Mesothelial cell of epicardium (in vitro differentiated cells): ENCODE data around the gene LCN9. TPM values are rescaled to one million over a fixed set of nuclear protein-coding genes. Genes with fewer than 3 reads are reported as not detected.

Experiments used
- DNase-seq, 2 experiments: peaks; one replicate each; pipeline ENCODE4 v3.0.0; 2021; ENCODE audit warnings: low spot score in 2 of 2; ENCODE audit not compliant: unreplicated experiment in 2 of 2
- H3K27ac Mint-ChIP-seq: 2 replicates; pipeline ENCODE4 v1.8.0; 2021; ENCODE audit warnings: mixed read lengths
- H3K27me3 Mint-ChIP-seq: 2 replicates; pipeline ENCODE4 v1.8.0; 2021; ENCODE audit warnings: low read depth, mixed read lengths
- H3K36me3 Mint-ChIP-seq: 2 replicates; pipeline ENCODE4 v1.8.0; 2021; ENCODE audit warnings: mixed read lengths
- H3K4me1 Mint-ChIP-seq: 2 replicates; pipeline ENCODE4 v1.8.0; 2021; ENCODE audit warnings: mixed read lengths
- H3K4me3 Mint-ChIP-seq: 2 replicates; pipeline ENCODE4 v1.8.0; 2021; ENCODE audit warnings: mild to moderate bottlenecking, moderate library complexity, mixed read lengths
- H3K9me3 Mint-ChIP-seq: 2 replicates; pipeline ENCODE4 v1.8.0; 2021; ENCODE audit warnings: mixed read lengths
- CTCF ChIP-seq: fragments of 200-600 bp; sonication (generic); IDR thresholded peaks from one replicate; pipeline ENCODE4 v1.5.0; 2021; ENCODE audit warnings: antibody characterized with exemption; ENCODE audit not compliant: unreplicated experiment
- total RNA-seq: library from RNA; stranded (reverse); gene quantifications from 3 replicates; pipeline ENCODE4 v1.2.1, GENCODE V29; 2021

LCN9 gene
- total RNA-seq = 0.97 to 1.7 TPM (median 1.4 TPM) in 3 replicates

GRCh38 chr9:135662758-135663450, at the start of gene LCN9:
Gene LCN9, plus strand, starts transcription at chr9:135663309. Its CDS starts 13 bp downstream, at chr9:135663322.
- Mint-ChIP-seq H3K9me3 (peaks cover 3% of the 10 kb centered on the region), H3K27ac (peak within 1 kb of the TSS; percentile 91), H3K27me3 (peaks cover 4% of the 10 kb centered on the region), H3K36me3 (no peaks in the 10 kb centered on the region), H3K4me1 (peaks cover 27% of the 10 kb centered on the region), H3K4me3 (no peak within 1 kb of the TSS)
- DNase-seq = no peak
- TF ChIP-seq CTCF = no peak

- H3K27me3 Mint-ChIP-seq = peaks cover 7% of the 10 kb centered on the region
- H3K4me1 Mint-ChIP-seq = no peaks in the 10 kb centered on the region
- H3K4me3 Mint-ChIP-seq = no peak overlapping the region
- no peak for TF ChIP-seq CTCF
- H3K9me3 Mint-ChIP-seq = no peaks in the 10 kb centered on the region
- peak in 1 of 2 experiments; percentile 36 for DNase-seq
- no peak overlapping the region for H3K27ac Mint-ChIP-seq
- H3K36me3 Mint-ChIP-seq = no peaks in the 10 kb centered on the region
Measured at GRCh38 chr9:135613946-135614805, 48.9 kb upstream of the LCN9 start.

- peaks cover 6% of the 10 kb centered on the region for H3K27me3 Mint-ChIP-seq
- no peak overlapping the region for H3K4me3 Mint-ChIP-seq
- no peaks in the 10 kb centered on the region for H3K36me3 Mint-ChIP-seq
- no peak overlapping the region for H3K27ac Mint-ChIP-seq
- H3K9me3 Mint-ChIP-seq = no peaks in the 10 kb centered on the region
- no peak for TF ChIP-seq CTCF
- H3K4me1 Mint-ChIP-seq = no peaks in the 10 kb centered on the region
- peak in 1 of 2 experiments; percentile 37 for DNase-seq
Measured at GRCh38 chr9:135614821-135615665, 48.1 kb upstream of the LCN9 start.

- H3K4me3 Mint-ChIP-seq = no peak overlapping the region
- no peaks in the 10 kb centered on the region for H3K36me3 Mint-ChIP-seq
- peaks cover 4% of the 10 kb centered on the region for H3K4me1 Mint-ChIP-seq
- H3K27ac Mint-ChIP-seq = no peak overlapping the region
- peak in 1 of 2 experiments; percentile 38 for DNase-seq
- peaks cover 14% of the 10 kb centered on the region for H3K27me3 Mint-ChIP-seq
- no peak for TF ChIP-seq CTCF
- no peaks in the 10 kb centered on the region for H3K9me3 Mint-ChIP-seq
Measured at GRCh38 chr9:135615666-135616618, 47.2 kb upstream of the LCN9 start.
